Astrocyte (in vitro differentiated cells and primary cell): ENCODE results near the gene CNTN5. TPM values are rescaled to one million over a fixed set of nuclear protein-coding genes. Genes with fewer than 3 reads are reported as not detected.

Experiments used
- DNase-seq: peaks from one replicate; pipeline ENCODE4 v3.0.0-alpha.2; 2010; ENCODE audit warnings: low read depth
- FAIRE-seq: peaks from 2 replicates; lab custom pipeline; 2011; peaks lifted over from hg19 to GRCh38; lab: Jason Lieb, UNC
- H2AFZ ChIP-seq: 2 replicates; pipeline ENCODE4 v1.6.0; 2012; ENCODE audit warnings: low read depth, low read length, inconsistent platforms
- H3K27ac ChIP-seq: 2 replicates; pipeline ENCODE4 v1.5.1; 2011; ENCODE audit warnings: low read depth, low read length, inconsistent platforms
- H3K27me3 ChIP-seq: 2 replicates; pipeline ENCODE4 v1.6.0; 2011; ENCODE audit warnings: low read length, inconsistent platforms; ENCODE audit not compliant: insufficient read depth
- H3K36me3 ChIP-seq: 2 replicates; pipeline ENCODE4 v1.5.1; 2011; ENCODE audit warnings: low read length, inconsistent platforms; ENCODE audit not compliant: insufficient read depth
- H3K4me1 ChIP-seq: 2 replicates; pipeline ENCODE4 v1.5.1; 2011; ENCODE audit warnings: low read length, inconsistent platforms; ENCODE audit not compliant: insufficient read depth
- H3K4me2 ChIP-seq: 2 replicates; pipeline ENCODE4 v1.6.0; 2012; ENCODE audit warnings: low read length, inconsistent platforms
- H3K4me3 ChIP-seq: 2 replicates; pipeline ENCODE4 v1.5.1; 2011; ENCODE audit warnings: low read depth, mild to moderate bottlenecking, low read length, inconsistent platforms; ENCODE audit not compliant: insufficient read depth
- H3K79me2 ChIP-seq: 2 replicates; pipeline ENCODE4 v1.6.0; 2012; ENCODE audit warnings: mild to moderate bottlenecking, low read length, inconsistent platforms; ENCODE audit not compliant: insufficient read depth
- H3K9ac ChIP-seq: 2 replicates; pipeline ENCODE4 v1.6.0; 2012; ENCODE audit warnings: mild to moderate bottlenecking, low read length, inconsistent platforms
- H3K9me3 ChIP-seq: 2 replicates; pipeline ENCODE4 v1.5.1; 2012; ENCODE audit warnings: low read depth, mild to moderate bottlenecking, low read length, inconsistent platforms; ENCODE audit not compliant: insufficient read depth
- H4K20me1 ChIP-seq: 2 replicates; pipeline ENCODE4 v1.6.0; 2012; ENCODE audit warnings: low read length, inconsistent platforms; ENCODE audit not compliant: insufficient read depth
- H3K27ac Mint-ChIP-seq: one replicate; pipeline ENCODE4 v1.8.0; 2021; ENCODE audit warnings: mild to moderate bottlenecking, mixed read lengths; ENCODE audit not compliant: unreplicated experiment
- H3K27me3 Mint-ChIP-seq: one replicate; pipeline ENCODE4 v1.8.0; 2021; ENCODE audit warnings: low read depth, mixed read lengths; ENCODE audit not compliant: unreplicated experiment
- H3K36me3 Mint-ChIP-seq: one replicate; pipeline ENCODE4 v1.8.0; 2021; ENCODE audit warnings: low read depth, mixed read lengths; ENCODE audit not compliant: unreplicated experiment
- H3K4me1 Mint-ChIP-seq: one replicate; pipeline ENCODE4 v1.8.0; 2021; ENCODE audit warnings: low read depth, mixed read lengths; ENCODE audit not compliant: unreplicated experiment
- H3K4me3 Mint-ChIP-seq: one replicate; pipeline ENCODE4 v1.8.0; 2021; ENCODE audit warnings: mild to moderate bottlenecking, moderate library complexity, mixed read lengths; ENCODE audit not compliant: unreplicated experiment
- H3K9me3 Mint-ChIP-seq: one replicate; pipeline ENCODE4 v1.8.0; 2021; ENCODE audit warnings: mild to moderate bottlenecking, mixed read lengths; ENCODE audit not compliant: unreplicated experiment
- CTCF ChIP-seq: IDR thresholded peaks from 2 replicates; pipeline ENCODE4 v1.5.1; 2011; ENCODE audit warnings: low read depth, mild to moderate bottlenecking, inconsistent platforms, low read length, moderate library complexity; ENCODE audit not compliant: insufficient read depth
- EZH2 ChIP-seq: IDR thresholded peaks from 2 replicates; pipeline ENCODE4 v1.6.1; 2012; ENCODE audit warnings: mild to moderate bottlenecking, low read length, inconsistent platforms; ENCODE audit not compliant: insufficient read depth
- total RNA-seq: library from RNA; stranded (reverse); gene quantifications from 2 replicates; pipeline ENCODE4 v1.2.1, GENCODE V29; 2021

CNTN5 gene
- total RNA-seq, 1 donor from 2014 or later = 1.1 TPM

GRCh38 chr11:99391245-99391644 lies 370.5 kb downstream of the CNTN5 start:
- Mint-ChIP-seq H3K27me3 (no peaks in the 10 kb centered on the region), H3K27ac (no peak overlapping the region), H3K4me1 (no peaks in the 10 kb centered on the region), H3K4me3 (no peak overlapping the region), H3K9me3 (peaks cover 2% of the 10 kb centered on the region), H3K36me3 (no peaks in the 10 kb centered on the region)
- Histone ChIP-seq H3K27ac (no peak overlapping the region), H3K27me3 (no peaks in the 10 kb centered on the region), H3K9ac (no peak overlapping the region), H3K79me2 (no peaks in the 10 kb centered on the region), H4K20me1 (no peaks in the 10 kb centered on the region), H3K4me3 (no peak overlapping the region), H3K36me3 (no peaks in the 10 kb centered on the region), H3K9me3 (no peaks in the 10 kb centered on the region), H2AFZ (no peak overlapping the region), H3K4me1 (no peaks in the 10 kb centered on the region), H3K4me2 (no peak overlapping the region)
- TF ChIP-seq CTCF = no peak
- TF ChIP-seq EZH2 = no peak
- DNase-seq (no peak), FAIRE-seq (no peak)

- Mint-ChIP-seq H3K36me3 (no peaks in the 10 kb centered on the region), H3K4me1 (no peaks in the 10 kb centered on the region), H3K9me3 (no peaks in the 10 kb centered on the region), H3K4me3 (no peak overlapping the region), H3K27ac (no peak overlapping the region), H3K27me3 (no peaks in the 10 kb centered on the region)
- no peaks in the 10 kb centered on the region for H3K79me2 ChIP-seq
- H3K4me2 ChIP-seq = no peak overlapping the region
- H4K20me1 ChIP-seq = no peaks in the 10 kb centered on the region
- no peak overlapping the region for H3K27ac ChIP-seq
- no peaks in the 10 kb centered on the region for H3K27me3 ChIP-seq
- H3K9me3 ChIP-seq = no peaks in the 10 kb centered on the region
- FAIRE-seq (no peak), DNase-seq (no peak)
- no peaks in the 10 kb centered on the region for H3K4me1 ChIP-seq
- TF ChIP-seq EZH2 (no peak), CTCF (no peak)
- no peak overlapping the region for H3K4me3 ChIP-seq
- no peaks in the 10 kb centered on the region for H3K36me3 ChIP-seq
- no peak overlapping the region for H2AFZ ChIP-seq
- H3K9ac ChIP-seq = no peak overlapping the region
Measured at GRCh38 chr11:99406345-99406744, 385.6 kb downstream of the CNTN5 start.

GRCh38 chr11:99410636-99411035 lies 389.9 kb downstream of the CNTN5 start:
- H3K36me3 Mint-ChIP-seq = no peaks in the 10 kb centered on the region
- Histone ChIP-seq H4K20me1 (no peaks in the 10 kb centered on the region), H3K27ac (no peak overlapping the region), H3K9me3 (no peaks in the 10 kb centered on the region), H3K79me2 (no peaks in the 10 kb centered on the region), H3K4me2 (no peak overlapping the region), H3K4me3 (no peak overlapping the region), H3K36me3 (no peaks in the 10 kb centered on the region), H2AFZ (no peak overlapping the region), H3K27me3 (no peaks in the 10 kb centered on the region), H3K9ac (no peak overlapping the region), H3K4me1 (no peaks in the 10 kb centered on the region)
- FAIRE-seq = no peak
- peaks cover 8% of the 10 kb centered on the region for H3K4me1 Mint-ChIP-seq
- no peak overlapping the region for H3K27ac Mint-ChIP-seq
- TF ChIP-seq CTCF (no peak), EZH2 (no peak)
- H3K4me3 Mint-ChIP-seq = no peak overlapping the region
- no peak for DNase-seq
- H3K9me3 Mint-ChIP-seq = no peaks in the 10 kb centered on the region
- H3K27me3 Mint-ChIP-seq = no peaks in the 10 kb centered on the region
